Esophagus mucosa (tissue), 1 donor: ENCODE measurements around the gene SEMA3B. TPM values are rescaled to one million over a fixed set of nuclear protein-coding genes. Genes with fewer than 3 reads are reported as not detected.

Experiments used
- ATAC-seq: fragments of 200-7000 bp; cut with Tn5 transposase; one replicate; pipeline ENCODE4 v1.9.1; 2020
- total RNA-seq: library from RNA; stranded (reverse); gene quantifications from one replicate; pipeline ENCODE4 v1.2.4, GENCODE V29; 2023
- donor health status: DM: yes; HTN: yes; CAD: no.

Gene SEMA3B
- total RNA-seq, 1 donor from 2014 or later: 2.4 TPM

DNA sequence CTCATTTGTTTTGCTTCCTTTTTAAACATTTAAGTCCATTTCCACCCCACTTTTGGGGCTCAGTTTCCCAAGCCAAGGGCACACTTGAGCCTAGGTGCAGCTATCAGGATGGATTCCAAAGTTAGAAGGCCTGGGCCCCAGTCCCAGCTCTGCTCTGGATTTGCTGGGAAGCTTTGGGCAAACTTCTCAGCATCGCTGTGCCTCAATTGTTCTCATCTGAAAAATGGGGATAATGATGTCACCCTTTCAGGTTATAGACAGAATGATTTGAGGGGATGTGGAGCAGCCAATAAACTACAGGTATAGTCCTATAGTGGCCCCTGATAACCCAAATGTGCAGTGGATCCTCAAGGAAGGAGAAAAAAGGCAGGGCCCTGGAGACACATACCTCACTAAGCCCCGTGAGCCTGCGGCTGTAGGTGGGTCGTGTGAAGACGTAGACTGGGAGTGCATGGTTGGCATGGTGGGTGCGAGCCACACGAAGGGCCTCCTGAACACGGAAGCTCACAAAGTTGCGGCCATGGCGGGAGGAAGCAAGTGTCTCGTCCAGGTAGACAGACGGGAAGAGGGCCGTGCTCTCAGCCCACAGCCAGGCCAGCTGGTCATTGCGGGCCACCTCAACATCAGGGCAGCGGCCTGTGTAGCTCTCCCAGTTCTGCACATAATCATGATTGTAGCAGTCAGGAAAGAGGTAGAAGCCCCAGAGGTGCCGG is 50.4 kb downstream of the SEMA3B start:
- ATAC-seq: no peak

GRCh38 chr3:50319894-50320625 is 51.1 kb downstream of the SEMA3B start:
- no peak for ATAC-seq

DNA sequence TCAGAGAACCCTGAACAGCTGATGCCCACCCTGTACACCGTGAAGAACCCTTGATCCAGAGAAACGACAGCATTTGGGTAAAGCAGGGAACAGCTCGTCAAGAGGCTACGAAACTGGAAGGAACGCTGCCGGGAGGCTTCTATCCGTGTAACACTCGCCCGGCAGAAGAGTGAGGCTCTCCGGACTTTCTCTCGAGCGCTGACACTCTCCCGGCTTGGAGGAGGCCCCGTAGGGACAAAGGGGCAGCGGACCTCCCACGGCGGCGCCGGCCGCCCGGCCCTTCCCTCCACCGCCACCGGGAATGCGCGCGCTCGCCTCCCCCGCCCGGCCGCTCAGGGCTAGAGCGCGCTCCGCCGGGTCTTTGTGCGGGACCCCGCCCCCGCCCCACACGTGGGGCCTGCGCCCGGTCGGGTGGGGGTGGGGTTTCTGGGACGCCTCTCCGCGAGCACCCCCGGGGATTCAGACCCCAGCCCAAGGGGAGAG is 51.9 kb downstream of the SEMA3B start:
- peak; percentile 43 for ATAC-seq

DNA sequence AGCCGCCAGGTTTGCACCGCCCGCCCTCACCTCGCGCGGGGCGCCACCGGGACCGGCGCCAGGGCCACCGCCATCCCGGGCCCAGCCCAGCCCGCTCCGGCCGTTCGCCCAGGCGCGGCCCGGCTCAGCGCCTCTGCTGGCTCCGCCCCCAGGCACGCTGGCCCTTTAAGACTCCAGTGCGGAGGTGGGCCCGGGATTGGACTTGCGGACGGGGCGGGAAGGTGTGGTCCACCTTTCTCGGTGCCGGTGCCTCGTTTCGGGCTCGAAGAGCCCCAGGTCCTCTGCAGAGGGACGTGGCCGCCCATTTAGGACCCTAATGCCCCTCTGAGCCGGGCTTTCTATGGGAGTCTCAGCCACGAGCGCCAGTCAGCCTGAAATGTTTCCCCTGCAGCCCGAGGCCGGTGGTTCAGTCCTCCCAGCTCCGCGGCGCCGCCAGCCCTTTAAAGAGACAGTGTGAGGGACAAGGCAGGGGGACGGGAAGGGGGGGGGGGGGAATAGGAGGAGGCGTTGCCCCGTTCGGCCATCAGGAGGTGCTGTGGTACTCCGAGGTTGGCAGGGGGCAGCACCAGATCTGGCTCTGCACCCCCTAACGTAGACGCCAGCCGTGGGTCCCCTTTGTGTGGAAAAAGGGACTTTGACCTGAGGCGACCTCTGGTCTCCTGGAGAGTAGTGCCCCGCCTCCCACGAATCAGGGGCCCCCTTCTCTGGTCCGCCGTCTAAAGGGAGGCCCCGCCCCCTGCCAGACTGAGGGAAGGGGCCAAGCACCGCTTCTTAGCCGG is 52.6 kb downstream of the SEMA3B start:
- peak; percentile 56 for ATAC-seq

DNA sequence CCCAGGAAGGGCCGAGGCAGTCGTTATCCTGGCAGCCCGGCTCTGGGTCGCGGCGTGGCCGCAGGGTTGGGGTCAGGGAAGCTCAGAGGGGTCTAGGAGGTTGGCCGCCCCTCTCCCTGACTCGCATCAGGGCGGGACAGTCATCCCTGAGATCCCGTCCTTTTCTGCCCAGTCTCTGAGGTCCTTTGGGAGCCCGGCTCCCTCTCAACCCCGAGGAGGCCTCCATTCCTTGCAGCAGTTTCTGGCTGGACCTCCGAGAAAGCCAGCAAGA is 53.1 kb downstream of the SEMA3B start:
- no peak for ATAC-seq

DNA sequence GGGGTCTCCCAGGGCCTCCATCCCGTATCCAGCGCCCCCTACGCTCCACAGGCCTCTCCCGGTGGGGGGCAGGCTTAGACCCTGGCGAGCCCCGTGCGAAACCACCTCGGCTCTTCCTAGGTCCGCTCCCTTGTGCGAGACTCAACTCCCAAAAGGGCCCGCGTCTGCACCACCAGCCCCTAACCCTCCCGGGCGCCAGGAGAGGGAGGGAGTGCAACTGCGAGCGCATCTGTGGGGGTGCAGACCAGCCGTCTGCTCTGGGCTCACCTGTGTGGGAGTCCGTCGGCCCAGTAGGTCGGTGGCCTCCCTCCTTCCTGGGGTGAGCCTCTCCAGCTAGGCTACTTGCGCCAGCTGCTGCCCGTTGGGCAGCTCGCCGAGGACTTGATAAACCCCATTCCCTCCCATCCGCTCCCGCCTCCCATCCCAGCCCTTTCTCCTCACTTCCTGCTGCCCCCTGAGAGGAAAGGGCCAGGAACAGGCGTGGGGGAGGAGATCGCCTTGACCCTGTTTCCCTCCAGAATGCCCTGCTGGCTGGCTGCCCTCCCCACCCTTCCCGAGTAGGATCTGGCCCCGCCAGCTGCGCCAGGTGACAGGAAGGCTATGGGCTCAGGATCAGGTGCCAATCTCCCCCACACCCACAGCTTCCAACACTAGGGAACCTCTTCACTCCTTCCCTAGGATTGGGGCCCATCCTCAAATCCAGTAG is 53.6 kb downstream of the SEMA3B start, which contains the start of gene HYAL2:
HYAL2 (minus strand) TSS at position 360 of the 706 bp plus-strand sequence. CDS start 2,256 bp downstream, outside the sequence.
- ATAC-seq: no peak

- ATAC-seq: no peak
Observed at GRCh38 chr3:50323092-50323600, 54.2 kb downstream of the SEMA3B start.

GRCh38 chr3:50323614-50324199 is 54.8 kb downstream of the SEMA3B start:
- no peak for ATAC-seq

- ATAC-seq: peak; percentile 6
Observed at GRCh38 chr3:50324351-50325112, 55.6 kb downstream of the SEMA3B start.

GRCh38 chr3:50325113-50325480 is 56.1 kb downstream of the SEMA3B start:
- ATAC-seq: no peak

DNA sequence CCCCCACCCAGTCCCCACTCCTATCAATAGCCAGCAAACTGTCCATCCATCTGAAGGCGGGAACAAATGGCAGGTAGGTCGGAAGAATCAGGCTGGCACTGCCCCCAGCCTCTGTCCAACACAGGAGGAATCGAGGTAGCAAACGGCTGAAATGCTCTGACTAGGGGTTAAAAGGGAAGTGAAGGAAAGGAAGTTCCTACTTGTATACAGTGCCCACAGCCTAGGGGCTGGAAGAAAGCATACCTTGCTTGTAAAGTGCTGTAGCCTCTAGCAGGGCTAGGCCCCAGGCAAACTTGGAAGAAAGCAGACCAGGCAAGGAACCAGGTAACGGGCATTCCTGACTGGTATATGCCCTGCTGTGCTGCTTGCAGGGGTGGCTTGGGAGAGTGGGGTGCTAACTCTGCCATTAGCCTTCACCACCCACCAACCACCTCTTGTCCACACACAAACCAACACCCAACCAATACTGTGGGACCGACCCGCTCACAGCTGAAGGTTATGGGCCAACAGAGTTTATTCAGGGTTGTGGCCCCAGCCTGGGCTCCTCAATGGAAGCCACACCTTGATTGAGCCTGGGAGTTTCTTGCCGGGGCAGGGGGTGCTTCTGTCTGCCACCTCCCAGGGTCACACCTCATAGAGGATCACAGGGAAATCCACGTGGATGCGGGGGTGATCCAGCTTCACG is 56.7 kb downstream of the SEMA3B start:
- ATAC-seq: no peak

GRCh38 chr3:50326182-50326541 is 57.2 kb downstream of the SEMA3B start:
- ATAC-seq: no peak

- no peak for ATAC-seq
Observed at GRCh38 chr3:50327129-50327528, 58.2 kb downstream of the SEMA3B start.

Other genes starting within 250 kb of the SEMA3B start
- 59.5 TPM for gene RBM5, start 180.2 kb upstream of the SEMA3B start, total RNA-seq
- gene SEMA3F, start 113.8 kb upstream of the SEMA3B start, total RNA-seq: 72.7 TPM
- 0.08 TPM for gene GNAT1, start 77.5 kb upstream of the SEMA3B start, total RNA-seq
- 0.60 TPM for gene SLC38A3, start 63.9 kb upstream of the SEMA3B start, total RNA-seq
- gene GNAI2, start 32.9 kb upstream of the SEMA3B start, total RNA-seq: 92.0 TPM
- not detected for gene LSMEM2, start 9.9 kb downstream of the SEMA3B start, total RNA-seq
- gene IFRD2, start 23.3 kb downstream of the SEMA3B start, total RNA-seq: 65.8 TPM
- gene HYAL3, start 30.3 kb downstream of the SEMA3B start, total RNA-seq: 4.8 TPM
- gene NAA80, start 30.3 kb downstream of the SEMA3B start, total RNA-seq: 7.6 TPM
- 4.1 TPM for gene HYAL1, start 34.4 kb downstream of the SEMA3B start, total RNA-seq
- gene HYAL2, start 53.6 kb downstream of the SEMA3B start, total RNA-seq: 30.7 TPM
- 12.2 TPM for gene TUSC2, start 59.1 kb downstream of the SEMA3B start, total RNA-seq
- gene RASSF1, start 71.7 kb downstream of the SEMA3B start, total RNA-seq: 13.6 TPM
- 0.64 TPM for gene ZMYND10, start 76.6 kb downstream of the SEMA3B start, total RNA-seq
- 11.0 TPM for gene NPRL2, start 81.6 kb downstream of the SEMA3B start, total RNA-seq
- gene CYB561D2, start 81.7 kb downstream of the SEMA3B start, total RNA-seq: 15.5 TPM
- 19.3 TPM for gene TMEM115, start 90.4 kb downstream of the SEMA3B start, total RNA-seq
- gene CACNA2D2, start 234.5 kb downstream of the SEMA3B start, total RNA-seq: 0.08 TPM